CD8-positive, alpha-beta memory T cell (primary cell): ENCODE data around the gene HIVEP2. TPM values are rescaled to one million over a fixed set of nuclear protein-coding genes. Genes with fewer than 3 reads are reported as not detected.

Source experiments
- CTCF ChIA-PET: fragments of 350-600 bp; sonication (Branson Sonifier 250); formaldehyde crosslinking; loops from one replicate; lab custom pipeline; 2021; ENCODE audit warnings: antibody characterized with exemption; lab: Charles Lee
- POLR2A ChIA-PET: fragments of 350-600 bp; sonication (Branson Sonifier 250); formaldehyde crosslinking; loops from one replicate; lab custom pipeline; 2021; ENCODE audit warnings: antibody characterized with exemption; lab: Charles Lee
- DNase-seq, 5 donors: peaks; one replicate each; pipeline versions ENCODE4 v3.0.0 to v3.0.0-alpha.2; 2020 to 2022; ENCODE audit warnings: mixed read lengths in 1 of 5
- H3K27ac ChIP-seq: one replicate; pipeline ENCODE4 v1.7.0; 2013; ENCODE audit warnings: low read depth, mild to moderate bottlenecking, low read length, moderate library complexity
- H3K27me3 ChIP-seq: 2 replicates; pipeline ENCODE4 v1.7.0; 2013; ENCODE audit warnings: low read length, mild to moderate bottlenecking; ENCODE audit not compliant: insufficient read depth, poor library complexity, severe bottlenecking
- H3K36me3 ChIP-seq: 2 replicates; pipeline ENCODE4 v1.7.0; 2013; ENCODE audit warnings: mild to moderate bottlenecking, low read length, moderate library complexity; ENCODE audit not compliant: insufficient read depth
- H3K4me1 ChIP-seq: 2 replicates; pipeline ENCODE4 v1.7.0; 2013; ENCODE audit warnings: mild to moderate bottlenecking, low read length, moderate library complexity; ENCODE audit not compliant: insufficient read depth
- H3K4me3 ChIP-seq: 2 replicates; pipeline ENCODE4 v1.7.0; 2013; ENCODE audit warnings: mild to moderate bottlenecking, low read length
- H3K9me3 ChIP-seq: 2 replicates; pipeline ENCODE4 v1.7.0; 2013; ENCODE audit warnings: mild to moderate bottlenecking, low read length
- H3K27ac Mint-ChIP-seq, 8 donors: one replicate each; pipeline ENCODE4 v1.8.0; 2020 to 2021; ENCODE audit warnings: mixed read lengths in 8 of 8, mild to moderate bottlenecking in 6 of 8, inconsistent platforms in 3 of 8, moderate library complexity in 3 of 8
- H3K27me3 Mint-ChIP-seq, 2 donors: one replicate each; pipeline ENCODE4 v1.8.0; 2020 to 2021; ENCODE audit warnings: mixed read lengths in 2 of 2, mild to moderate bottlenecking in 1 of 2, moderate library complexity in 1 of 2
- H3K36me3 Mint-ChIP-seq, 3 donors: one replicate each; pipeline ENCODE4 v1.8.0; 2020 to 2021; ENCODE audit warnings: mixed read lengths in 3 of 3, inconsistent platforms in 1 of 3, mild to moderate bottlenecking in 1 of 3
- H3K4me1 Mint-ChIP-seq, 3 donors: one replicate each; pipeline ENCODE4 v1.8.0; 2020 to 2021; ENCODE audit warnings: mixed read lengths in 3 of 3, inconsistent platforms in 1 of 3, mild to moderate bottlenecking in 1 of 3
- H3K4me3 Mint-ChIP-seq, 7 donors: one replicate each; pipeline ENCODE4 v1.8.0; 2020 to 2021; ENCODE audit warnings: mixed read lengths in 7 of 7, mild to moderate bottlenecking in 6 of 7, moderate library complexity in 4 of 7, inconsistent platforms in 2 of 7
- H3K9me3 Mint-ChIP-seq, 5 donors: one replicate each; pipeline ENCODE4 v1.8.0; 2020 to 2022; ENCODE audit warnings: mixed read lengths in 5 of 5, mild to moderate bottlenecking in 3 of 5, moderate library complexity in 2 of 5, inconsistent platforms in 1 of 5
- polyA plus RNA-seq: library from polyadenylated mRNA; unstranded; fragments of 300-500 nt; fragmentation: Illumina TruSeq; gene quantifications from one replicate; pipeline ENCODE4 v1.2.3, GENCODE V29; 2021
- total RNA-seq, 2 experiments: library from RNA; stranded (reverse); gene quantifications; one replicate each; pipeline ENCODE4 v1.2.3, GENCODE V29; 2021

HIVEP2 gene
- total and polyA plus RNA-seq, 3 experiments from 2014 or later: 15.4 to 37.2 (median 37.1) TPM

DNA sequence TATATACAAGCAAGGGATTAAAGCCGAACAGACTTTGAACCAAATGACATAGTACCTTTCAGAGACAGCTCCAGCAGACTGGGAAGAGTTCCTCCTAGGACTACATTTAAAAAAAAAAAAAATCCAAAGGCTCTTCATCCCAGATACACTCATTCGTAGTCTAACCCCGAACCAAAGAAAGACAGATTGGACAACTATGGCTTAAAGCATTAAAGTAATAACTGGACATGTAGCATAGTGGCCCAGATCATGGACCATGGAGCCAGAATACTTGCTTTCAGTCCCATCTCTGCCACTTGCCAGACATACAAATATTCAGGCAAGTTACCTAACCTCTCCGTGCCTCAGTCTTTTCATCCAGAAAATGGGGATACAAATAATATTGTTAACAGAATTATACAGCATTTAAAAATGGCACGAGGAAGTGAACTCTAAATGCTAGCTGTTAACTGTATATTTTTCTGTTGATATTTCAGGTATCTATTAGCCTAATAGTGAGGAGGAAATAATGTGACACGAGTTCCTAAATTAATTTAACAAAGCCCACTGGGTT, 123.7 kb downstream of the HIVEP2 start:
- Mint-ChIP-seq H3K4me1 (peaks cover 68 to 80% (median 80%) of the 10 kb centered on the region in 3 donors), H3K27me3 (peaks cover 0 to 4% of the 10 kb centered on the region in 2 donors), H3K27ac (peak overlapping the region; percentile 48 to 97 (median 94)), H3K4me3 (peak overlapping the region; percentile 13 to 90 (median 49)), H3K9me3 (no peaks in the 10 kb centered on the region), H3K36me3 (peaks cover 10 to 21% (median 11%) of the 10 kb centered on the region in 3 donors)
- no peaks in the 10 kb centered on the region for H3K9me3 ChIP-seq
- CTCF ChIA-PET: no interaction called here
- no peaks in the 10 kb centered on the region for H3K27me3 ChIP-seq
- POLR2A ChIA-PET: no interaction called here
- peaks cover 4% of the 10 kb centered on the region for H3K36me3 ChIP-seq
- H3K4me1 ChIP-seq: peaks cover 65% of the 10 kb centered on the region
- H3K27ac ChIP-seq: no peak overlapping the region
- H3K4me3 ChIP-seq: no peak overlapping the region
- no peak for DNase-seq

DNA sequence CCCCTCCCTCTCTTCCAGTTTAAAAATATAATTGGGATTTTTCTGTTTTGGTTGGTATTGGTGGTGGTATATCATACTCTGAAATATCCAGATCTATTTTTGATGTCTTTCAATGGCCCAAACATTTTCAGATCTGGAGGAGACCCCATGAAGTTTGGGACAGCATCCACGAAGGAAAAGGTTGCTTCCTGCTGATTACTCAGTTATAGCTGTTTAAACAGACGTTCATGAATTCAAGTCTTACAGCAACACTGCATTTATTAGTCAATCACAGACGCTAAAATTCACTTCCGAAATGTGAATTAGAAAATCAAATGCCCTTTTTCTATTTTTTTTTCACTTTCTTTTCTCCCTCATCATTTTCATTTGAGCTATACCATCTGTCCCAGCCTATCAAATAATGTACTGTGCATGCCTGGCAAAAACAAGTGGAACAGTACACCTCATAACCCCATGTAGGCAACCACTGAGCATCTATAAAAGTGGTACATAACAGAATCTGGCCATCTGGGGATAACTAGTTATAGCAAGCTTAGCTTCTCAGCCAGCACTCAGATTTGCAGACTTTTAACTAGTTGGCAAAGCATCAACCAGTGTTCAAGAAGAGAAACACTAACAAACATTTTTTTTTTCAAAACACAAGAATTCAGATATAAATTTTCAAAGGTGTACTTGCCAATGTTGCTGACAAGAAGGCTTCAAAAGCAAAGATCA, 124.5 kb downstream of the HIVEP2 start:
- Mint-ChIP-seq H3K27me3 (peaks cover 0 to 4% of the 10 kb centered on the region in 2 donors), H3K27ac (peak overlapping the region; percentile 75 to 97 (median 94)), H3K4me1 (peaks cover 69 to 83% (median 83%) of the 10 kb centered on the region in 3 donors), H3K9me3 (no peaks in the 10 kb centered on the region), H3K4me3 (peak overlapping the region; percentile 81 to 91 (median 90)), H3K36me3 (peaks cover 10 to 21% (median 11%) of the 10 kb centered on the region in 3 donors)
- peaks cover 65% of the 10 kb centered on the region for H3K4me1 ChIP-seq
- no peak for DNase-seq
- no peaks in the 10 kb centered on the region for H3K27me3 ChIP-seq
- ChIA-PET CTCF (interaction anchor here (1.1 to 1.8 kb wide), 5 partner anchors 18 to 128 kb away, joined by 3 to 4 read pairs (median 4); no protein-coding TSS in a partner anchor), POLR2A (interaction anchor here (1.0 kb wide), 1 partner anchor 25 kb away, joined by 5 read pairs; no protein-coding TSS in a partner anchor)
- peaks cover 4% of the 10 kb centered on the region for H3K36me3 ChIP-seq
- H3K27ac ChIP-seq: peak overlapping the region; percentile 21
- H3K4me3 ChIP-seq: peak overlapping the region; percentile 57
- H3K9me3 ChIP-seq: no peaks in the 10 kb centered on the region

DNA sequence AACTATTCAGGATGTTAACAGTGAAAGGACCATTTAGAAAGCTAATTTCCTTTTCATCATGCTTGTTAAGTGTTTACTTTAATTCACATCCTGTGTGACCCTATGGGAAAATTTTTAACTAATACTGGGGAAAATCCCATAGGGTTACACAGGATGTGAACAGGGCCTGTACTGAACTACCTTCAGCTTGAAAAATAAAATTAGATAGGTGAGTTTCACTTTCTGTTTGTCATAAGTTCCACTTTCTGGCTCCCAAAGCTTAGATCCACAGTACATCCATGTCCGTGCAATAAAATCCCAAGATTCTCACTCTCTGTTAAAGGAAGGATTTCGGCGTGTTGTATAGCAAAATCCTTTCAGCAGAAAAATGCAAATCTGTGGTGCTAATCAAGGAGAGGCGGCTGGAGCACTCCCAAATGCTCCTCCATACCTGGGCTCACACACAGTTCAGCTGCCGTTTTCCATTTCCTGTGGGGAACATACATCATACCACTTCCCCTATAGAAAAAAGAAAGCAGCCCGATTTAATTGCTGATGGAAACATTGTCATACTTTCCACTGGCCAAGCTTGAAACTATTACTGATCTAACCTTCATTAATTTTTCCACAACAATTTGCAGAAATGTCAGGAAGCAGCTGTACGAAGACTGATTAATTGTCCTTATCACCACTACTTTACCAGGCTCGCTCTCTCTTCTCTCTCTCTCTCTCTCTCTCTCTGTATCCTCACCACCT, 125.2 kb downstream of the HIVEP2 start:
- H3K4me1 ChIP-seq: peaks cover 61% of the 10 kb centered on the region
- H3K36me3 Mint-ChIP-seq: peaks cover 10 to 22% (median 11%) of the 10 kb centered on the region in 3 donors
- H3K27ac Mint-ChIP-seq: peak overlapping the region; percentile 75 to 97 (median 94)
- POLR2A ChIA-PET: interaction anchor here (0.9 to 1.0 kb wide), 3 partner anchors 9 to 65 kb away, joined by 3 to 5 read pairs (median 3); no protein-coding TSS in a partner anchor
- no peaks in the 10 kb centered on the region for H3K27me3 ChIP-seq
- CTCF ChIA-PET: interaction anchor here (1.1 to 1.8 kb wide), 7 partner anchors 19 to 128 kb away, joined by 3 to 5 read pairs (median 4); no protein-coding TSS in a partner anchor
- peak overlapping the region; percentile 81 to 91 (median 90) for H3K4me3 Mint-ChIP-seq
- peak overlapping the region; percentile 21 for H3K27ac ChIP-seq
- no peaks in the 10 kb centered on the region for H3K9me3 ChIP-seq
- peak overlapping the region; percentile 57 for H3K4me3 ChIP-seq
- no peaks in the 10 kb centered on the region for H3K9me3 Mint-ChIP-seq
- peaks cover 0 to 4% of the 10 kb centered on the region in 2 donors for H3K27me3 Mint-ChIP-seq
- H3K36me3 ChIP-seq: peaks cover 4% of the 10 kb centered on the region
- H3K4me1 Mint-ChIP-seq: peaks cover 70 to 85% (median 84%) of the 10 kb centered on the region in 3 donors
- DNase-seq: peak in 4 of 5 donors; percentile 36 to 57 (median 47)

DNA sequence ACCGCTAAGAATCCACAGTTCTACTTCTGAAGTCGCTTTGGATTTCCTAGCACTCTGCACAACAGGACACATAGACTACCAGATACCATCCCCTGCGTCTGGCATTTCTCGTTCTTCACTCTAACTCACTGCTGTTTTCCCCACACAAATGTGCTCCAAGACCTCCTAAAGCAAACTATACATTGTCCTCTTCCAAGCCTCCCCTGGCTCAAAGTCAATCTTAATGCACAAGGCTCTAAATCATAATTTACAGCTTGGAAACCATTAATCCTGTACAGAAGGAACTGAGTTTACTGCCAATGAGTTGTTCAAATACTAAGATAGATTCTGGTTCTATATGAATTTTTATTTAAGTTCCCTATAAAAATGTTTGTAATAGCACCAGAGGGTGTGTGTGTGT, 128.5 kb downstream of the HIVEP2 start:
- Histone ChIP-seq H3K27ac (no peak overlapping the region), H3K27me3 (no peaks in the 10 kb centered on the region), H3K9me3 (no peaks in the 10 kb centered on the region), H3K4me3 (no peak overlapping the region), H3K4me1 (peaks cover 54% of the 10 kb centered on the region), H3K36me3 (no peaks in the 10 kb centered on the region)
- Mint-ChIP-seq H3K36me3 (peaks cover 0 to 20% (median 11%) of the 10 kb centered on the region in 3 donors), H3K4me1 (peaks cover 78 to 90% (median 88%) of the 10 kb centered on the region in 3 donors), H3K27me3 (peaks cover 0 to 4% of the 10 kb centered on the region in 2 donors), H3K9me3 (no peaks in the 10 kb centered on the region), H3K4me3 (peak overlapping the region in 1 of 7 donors; percentile 4), H3K27ac (peak overlapping the region in 7 of 8 donors; percentile 3 to 64 (median 21))
- DNase-seq: no peak
- ChIA-PET POLR2A (no interaction called here), CTCF (no interaction called here)

DNA sequence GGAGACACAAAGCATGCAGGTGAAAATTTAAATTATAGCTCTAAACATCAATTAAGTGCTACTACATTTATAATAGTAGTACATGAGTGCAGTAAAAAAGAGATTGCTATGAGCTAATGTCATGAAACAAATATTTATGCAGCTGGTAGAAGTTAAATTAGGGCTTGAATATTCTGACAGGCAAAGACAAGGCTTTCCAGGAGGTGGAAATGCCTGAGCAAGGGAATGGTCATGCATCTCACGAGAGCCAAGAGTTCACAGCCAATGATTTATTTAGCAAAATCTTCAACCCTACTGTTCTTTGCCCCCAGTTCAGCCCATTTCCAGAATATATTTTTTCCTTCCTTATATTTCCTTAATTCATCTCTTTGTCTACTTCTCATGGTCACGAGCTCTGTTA, 128.9 kb downstream of the HIVEP2 start:
- Histone ChIP-seq H3K36me3 (no peaks in the 10 kb centered on the region), H3K4me1 (peaks cover 55% of the 10 kb centered on the region), H3K9me3 (no peaks in the 10 kb centered on the region), H3K27ac (no peak overlapping the region), H3K27me3 (no peaks in the 10 kb centered on the region), H3K4me3 (no peak overlapping the region)
- peaks cover 0 to 4% of the 10 kb centered on the region in 2 donors for H3K27me3 Mint-ChIP-seq
- H3K9me3 Mint-ChIP-seq: no peaks in the 10 kb centered on the region
- H3K36me3 Mint-ChIP-seq: peaks cover 0 to 21% (median 11%) of the 10 kb centered on the region in 3 donors
- DNase-seq: no peak
- H3K4me1 Mint-ChIP-seq: peaks cover 78 to 90% (median 88%) of the 10 kb centered on the region in 3 donors
- peak overlapping the region in 6 of 8 donors; percentile 2 to 64 (median 26) for H3K27ac Mint-ChIP-seq
- POLR2A ChIA-PET: no interaction called here
- peak overlapping the region in 1 of 7 donors; percentile 4 for H3K4me3 Mint-ChIP-seq
- CTCF ChIA-PET: no interaction called here

DNA sequence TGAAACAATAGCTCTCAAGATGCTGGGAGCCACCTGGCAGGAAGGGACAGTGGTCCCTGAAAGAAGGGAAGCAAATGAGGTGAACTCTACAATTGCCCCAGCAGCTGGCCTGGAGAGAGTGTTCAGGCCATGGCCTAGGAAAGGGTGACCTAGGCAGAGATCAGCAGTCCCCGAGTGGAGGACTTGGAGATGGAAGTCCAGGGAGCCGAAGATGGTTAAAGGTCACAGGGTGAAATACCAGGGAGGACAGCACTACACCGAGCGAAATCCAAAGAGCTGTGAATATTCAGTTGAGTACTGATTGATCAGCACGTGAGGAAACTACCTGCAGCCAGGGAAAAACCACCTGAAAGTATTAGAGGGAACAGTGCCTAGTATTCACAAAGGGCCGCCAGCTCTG, 133.1 kb downstream of the HIVEP2 start:
- Histone ChIP-seq H3K27ac (no peak overlapping the region), H3K4me1 (peaks cover 32% of the 10 kb centered on the region), H3K27me3 (no peaks in the 10 kb centered on the region), H3K36me3 (no peaks in the 10 kb centered on the region), H3K4me3 (no peak overlapping the region), H3K9me3 (no peaks in the 10 kb centered on the region)
- Mint-ChIP-seq H3K4me1 (peaks cover 64 to 94% (median 89%) of the 10 kb centered on the region in 3 donors), H3K4me3 (peak overlapping the region in 1 of 7 donors; percentile 4), H3K36me3 (peaks cover 4 to 46% (median 23%) of the 10 kb centered on the region in 3 donors), H3K27me3 (no peaks in the 10 kb centered on the region), H3K27ac (peak overlapping the region in 7 of 8 donors; percentile 33 to 78 (median 48)), H3K9me3 (no peaks in the 10 kb centered on the region)
- ChIA-PET POLR2A (no interaction called here), CTCF (no interaction called here)
- no peak for DNase-seq

DNA sequence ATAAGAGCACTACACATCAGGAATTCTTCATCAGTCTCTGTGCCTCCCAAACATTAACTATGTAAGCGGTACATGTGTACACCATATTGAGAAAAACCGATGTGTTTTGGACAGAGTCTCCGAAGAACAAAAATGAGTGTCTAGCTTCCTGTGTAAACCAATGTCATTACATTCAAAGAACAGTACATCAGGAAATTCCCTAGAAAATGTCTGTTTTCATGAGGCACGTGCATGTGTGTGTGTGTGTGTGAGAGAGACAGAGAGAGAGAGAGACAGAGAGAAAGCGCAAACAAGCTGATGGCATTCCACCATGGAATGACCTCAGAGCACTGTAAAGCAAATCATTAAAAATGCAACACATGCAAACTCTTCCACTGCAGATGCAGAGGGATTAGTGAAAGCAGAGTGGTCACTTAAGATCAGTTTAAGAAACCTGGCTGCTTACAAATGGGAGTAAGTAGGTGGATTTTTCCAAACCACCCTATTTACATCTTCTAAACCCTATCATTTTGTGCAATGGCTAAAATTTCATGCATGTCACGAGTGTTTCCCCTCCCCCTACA, 133.9 kb downstream of the HIVEP2 start:
- peak overlapping the region in 7 of 8 donors; percentile 33 to 79 (median 52) for H3K27ac Mint-ChIP-seq
- peak overlapping the region in 3 of 7 donors; percentile 2 to 21 (median 7) for H3K4me3 Mint-ChIP-seq
- no peak for DNase-seq
- ChIA-PET CTCF (no interaction called here), POLR2A (interaction anchor here (0.6 kb wide), 1 partner anchor 13 kb away, joined by 3 read pairs; no protein-coding TSS in a partner anchor)
- Histone ChIP-seq H3K36me3 (no peaks in the 10 kb centered on the region), H3K4me1 (peaks cover 32% of the 10 kb centered on the region), H3K9me3 (no peaks in the 10 kb centered on the region), H3K27me3 (no peaks in the 10 kb centered on the region), H3K4me3 (no peak overlapping the region), H3K27ac (no peak overlapping the region)
- no peaks in the 10 kb centered on the region for H3K27me3 Mint-ChIP-seq
- no peaks in the 10 kb centered on the region for H3K9me3 Mint-ChIP-seq
- H3K4me1 Mint-ChIP-seq: peaks cover 65 to 94% (median 88%) of the 10 kb centered on the region in 3 donors
- H3K36me3 Mint-ChIP-seq: peaks cover 6 to 47% (median 28%) of the 10 kb centered on the region in 3 donors
